GM19438 (cell line): Measurements from ENCODE around the gene TANGO6.

Source experiments
- ATAC-seq: cut with Tn5 transposase; IDR thresholded peaks from one replicate; pipeline ENCODE4 v1.9.1; 2021; ENCODE audit warnings: low read depth; ENCODE audit not compliant: unreplicated experiment

The TANGO6 gene

GRCh38 chr16:69084289-69084688 lies 241.0 kb downstream of the TANGO6 start:
- no peak for ATAC-seq

DNA sequence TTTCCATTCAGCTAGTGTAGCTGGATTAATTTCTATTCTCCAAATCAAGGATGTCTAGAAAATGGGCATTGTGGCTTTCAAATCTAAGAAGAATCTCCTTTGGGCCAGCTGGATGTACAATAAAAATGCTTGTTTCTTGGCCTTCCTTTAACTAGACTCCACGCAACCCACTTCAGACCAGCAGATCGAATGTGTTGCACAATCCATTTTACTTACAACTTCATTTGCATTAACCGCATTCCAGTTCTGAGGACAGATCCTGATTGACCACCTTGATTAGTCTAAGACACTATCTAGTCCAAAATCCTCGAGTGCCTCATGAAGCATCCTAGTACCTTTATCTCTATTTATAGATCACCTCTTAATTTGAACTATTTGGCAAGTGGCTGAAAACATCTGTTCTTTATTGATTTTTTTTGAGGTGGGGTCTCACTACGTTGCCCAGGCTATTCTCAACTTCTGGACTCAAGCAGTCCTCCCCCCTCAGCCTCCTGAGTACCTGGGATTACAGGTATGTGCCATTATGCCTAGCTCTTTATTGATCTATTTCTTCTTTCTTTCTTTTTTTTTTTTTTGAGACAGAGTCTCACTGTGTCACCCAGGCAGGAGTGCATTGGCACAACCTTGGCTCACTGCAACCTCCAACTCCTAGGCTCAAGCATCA lies 241.8 kb downstream of the TANGO6 start:
- ATAC-seq: no peak

- no peak for ATAC-seq
Observed at GRCh38 chr16:69087161-69087581, 243.8 kb downstream of the TANGO6 start.

DNA sequence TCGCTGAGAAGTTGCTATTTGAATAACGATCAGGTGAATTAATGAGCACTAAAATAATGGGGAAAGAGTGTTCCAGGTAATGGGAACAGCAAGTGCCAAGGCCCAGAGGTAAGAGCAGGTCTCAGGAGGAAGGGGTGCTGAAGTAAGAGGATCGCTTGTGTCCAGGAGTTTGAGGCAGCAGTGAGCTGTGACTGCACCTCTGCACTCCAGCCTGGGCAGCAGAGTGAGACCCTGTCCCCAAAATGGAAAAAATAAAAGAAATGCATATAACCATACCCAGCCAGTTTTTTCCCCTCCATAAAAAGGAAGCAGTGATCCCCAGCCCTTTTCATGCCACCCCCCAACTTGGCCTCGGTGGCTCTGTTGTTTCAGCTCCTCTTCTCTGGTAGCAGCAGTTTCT lies 245.4 kb downstream of the TANGO6 start:
- ATAC-seq: no peak

GRCh38 chr16:69089091-69089910 lies 246.0 kb downstream of the TANGO6 start:
- ATAC-seq: no peak

DNA sequence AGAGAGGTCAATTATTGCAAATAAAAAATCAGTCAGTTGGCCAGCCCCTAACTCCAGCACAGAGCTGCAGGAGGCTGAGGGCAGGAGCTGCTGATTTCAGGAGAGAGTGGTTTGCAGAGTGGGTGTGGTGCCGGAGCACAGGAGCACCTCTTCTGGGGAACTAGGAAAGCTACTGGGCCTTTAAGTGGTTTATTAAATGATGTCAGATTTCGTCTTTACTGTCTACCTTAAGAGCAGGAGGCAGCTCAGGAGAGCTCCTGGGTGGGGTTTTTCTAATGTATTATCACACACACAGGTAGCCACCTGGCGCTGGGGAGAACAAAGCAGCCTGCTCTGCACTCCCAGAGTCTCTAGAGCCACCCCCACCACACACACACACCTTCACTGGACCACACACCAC lies 250.6 kb downstream of the TANGO6 start:
- no peak for ATAC-seq

GRCh38 chr16:69094501-69094900 lies 251.2 kb downstream of the TANGO6 start:
- no peak for ATAC-seq

DNA sequence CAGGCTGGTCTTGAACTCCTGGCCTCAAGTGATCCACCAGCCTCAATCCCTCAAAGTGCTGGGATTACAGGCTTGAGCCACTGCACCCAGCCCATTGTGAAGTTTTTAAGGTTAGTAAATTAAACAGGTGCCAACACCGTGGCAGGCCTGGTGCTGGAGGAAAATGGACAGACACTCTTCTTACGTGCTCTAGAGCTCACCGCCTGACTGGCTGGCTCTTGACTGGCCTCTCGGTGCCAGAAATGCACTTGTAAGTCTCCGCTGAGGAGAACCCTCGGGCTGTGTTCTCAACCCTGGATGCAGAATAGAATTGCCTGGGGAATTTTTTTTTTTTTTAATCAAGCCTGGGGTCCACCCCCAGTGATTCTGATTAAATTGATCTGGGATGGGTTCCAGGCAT lies 251.9 kb downstream of the TANGO6 start:
- ATAC-seq: no peak

GRCh38 chr16:69100071-69100691 lies 256.9 kb downstream of the TANGO6 start:
- no peak for ATAC-seq

DNA sequence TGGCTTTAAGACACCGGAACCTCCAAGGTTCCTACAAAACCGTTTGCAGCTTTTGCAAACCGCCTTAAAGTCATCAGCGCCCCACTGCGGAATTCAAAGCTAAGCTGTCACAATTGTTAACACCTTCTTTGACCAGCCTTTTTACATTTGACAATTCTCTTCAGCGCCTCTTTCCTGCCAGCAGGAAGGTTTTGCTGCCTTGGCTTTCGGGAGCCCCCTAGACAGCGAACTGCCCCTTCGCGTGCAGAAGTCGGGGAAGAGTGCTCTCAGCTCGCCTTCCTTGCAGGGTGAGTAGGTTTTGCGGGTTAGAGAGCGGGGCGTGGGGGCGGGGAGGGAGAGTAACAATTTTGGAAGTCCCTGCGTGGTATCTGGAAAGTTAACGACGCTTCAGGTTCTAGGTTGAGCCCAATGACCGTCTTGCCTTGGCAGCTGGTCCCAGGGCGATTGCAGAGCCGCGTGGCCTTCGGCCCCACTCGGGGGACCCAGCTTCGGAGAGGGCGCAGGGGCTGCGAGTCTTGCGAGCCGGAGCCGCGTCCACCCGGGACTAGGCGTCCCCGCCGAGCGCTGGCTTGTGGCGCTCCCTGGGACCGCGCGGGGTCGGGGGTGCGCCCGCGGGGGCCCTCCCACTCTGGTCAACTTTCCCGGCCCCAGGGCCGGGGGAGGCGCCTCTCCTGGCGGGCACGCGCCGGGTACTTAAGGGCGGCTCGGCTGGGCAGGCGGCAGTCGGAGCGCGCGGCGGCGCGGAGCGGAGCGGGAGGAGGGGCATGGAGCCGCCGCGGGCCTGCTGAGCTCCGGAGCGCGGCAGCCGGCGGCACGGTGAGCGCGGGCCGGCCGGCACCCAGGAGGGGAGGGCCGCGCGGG lies 262.4 kb downstream of the TANGO6 start, which contains the start of gene HAS3:
TSS of gene HAS3 (plus strand) at position 153 of the 861 bp plus-strand sequence. CDS start 3,743 bp downstream, outside the sequence.
- no peak for ATAC-seq

- ATAC-seq: no peak
Observed at GRCh38 chr16:69106491-69107315, 263.4 kb downstream of the TANGO6 start.

- ATAC-seq: no peak
Observed at GRCh38 chr16:69107316-69107962, 264.1 kb downstream of the TANGO6 start.

- no peak for ATAC-seq
Observed at GRCh38 chr16:69108064-69108904, 265.0 kb downstream of the TANGO6 start.

- no peak for ATAC-seq
Observed at GRCh38 chr16:69108905-69109252, 265.5 kb downstream of the TANGO6 start.

GRCh38 chr16:69109486-69110270 lies 266.3 kb downstream of the TANGO6 start:
- no peak for ATAC-seq

DNA sequence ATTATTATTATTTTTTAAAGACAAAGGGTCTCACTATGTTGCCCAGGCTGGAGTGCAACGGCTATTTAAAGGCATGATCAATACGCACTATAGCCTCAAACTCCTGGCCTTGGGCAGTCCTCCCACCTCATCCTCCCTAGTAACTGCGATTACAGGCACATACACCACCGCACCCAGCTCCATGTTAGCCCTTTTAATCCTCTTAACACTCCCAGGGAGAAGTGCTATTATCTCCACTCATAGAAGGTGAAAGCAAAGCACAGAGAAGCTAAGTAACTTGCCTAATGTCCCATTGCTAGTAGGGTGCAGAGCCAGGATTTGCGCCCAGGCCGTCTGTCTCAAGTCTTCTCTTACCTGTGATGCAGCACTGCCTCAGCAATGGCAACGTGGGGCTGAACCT lies 267.1 kb downstream of the TANGO6 start:
- no peak for ATAC-seq

- ATAC-seq: no peak
Observed at GRCh38 chr16:69111216-69111875, 268.0 kb downstream of the TANGO6 start.
